Left lung (tissue), 10 donors: ENCODE measurements around the gene FOXF2. TPM values are rescaled to one million over a fixed set of nuclear protein-coding genes. Genes with fewer than 3 reads are reported as not detected.

Experiments
- ATAC-seq: fragments of 200-7000 bp; cut with Tn5 transposase; one replicate; pipeline ENCODE4 v1.9.1; 2020; ENCODE audit warnings: moderate library complexity
- DNase-seq, 4 donors: peaks; one replicate each; pipeline ENCODE4 v3.0.0-alpha.2; 2013 to 2020
- H3K27ac ChIP-seq, 2 donors: fragments of 200-600 bp; sonication (generic) in 1 of 2; one replicate each; pipeline versions ENCODE4 v1.5.0 to v1.8.0; 2020 to 2021
- H3K27me3 ChIP-seq, 2 donors: fragments of 200-600 bp; sonication (generic) in 1 of 2; one replicate each; pipeline versions ENCODE4 v1.5.0 to v1.8.0; 2020 to 2021
- H3K36me3 ChIP-seq, 2 donors: fragments of 200-600 bp; sonication (generic) in 1 of 2; one replicate each; pipeline versions ENCODE4 v1.5.0 to v1.8.0; 2020 to 2021
- H3K4me1 ChIP-seq, 2 donors: fragments of 200-600 bp; one replicate each; pipeline ENCODE4 v1.8.0; 2021
- H3K4me3 ChIP-seq, 2 donors: fragments of 200-600 bp; sonication (generic) in 1 of 2; one replicate each; pipeline versions ENCODE4 v1.5.0 to v1.8.0; 2020 to 2021; ENCODE audit warnings: mild to moderate bottlenecking in 1 of 2
- H3K9me3 ChIP-seq, 2 donors: fragments of 200-600 bp; sonication (generic) in 1 of 2; one replicate each; pipeline versions ENCODE4 v1.5.0 to v1.8.0; 2020 to 2021
- CTCF ChIP-seq, 2 donors: fragments of 200-600 bp; sonication (generic) in 1 of 2; IDR thresholded peaks; one replicate each; pipeline versions ENCODE4 v1.5.0 to v1.8.0; 2021; ENCODE audit warnings: antibody characterized with exemption in 2 of 2
- intact Hi-C, 2 donors: fragments of 100-400 bp; cut with DNase I; formaldehyde crosslinking; loops; one replicate each; pipeline versions ENCODE4 v1.11.2 to v1.14.2; 2022
- polyA plus RNA-seq, 6 donors: library from polyadenylated mRNA; unstranded; fragments of 120-200 nt; gene quantifications; one replicate each; pipeline ENCODE4 v1.2.1, GENCODE V29; 2013; ENCODE audit not compliant: insufficient read length in 6 of 6
- total RNA-seq, 2 donors: library from RNA; stranded (reverse); fragmentation: NEBNext Ultra II Directional; extraction: Animal tissue kit (Norgen Biotek cat#: 25700); gene quantifications; one replicate each; pipeline ENCODE4 v1.2.1, GENCODE V29; 2021
- donor health status: DM: no; HTN: yes; CAD: no.
- donor health status: DM: no; HTN: no; CAD: no.

FOXF2 gene
- total and polyA plus RNA-seq, 8 donors, result 12.6 to 69.7 (median 56.3) TPM

- DNase-seq (no peak), ATAC-seq (no peak)
- no peaks in the 10 kb centered on the region for H3K36me3 ChIP-seq
- H3K27ac ChIP-seq, result peak overlapping the region in 1 of 2 donors; percentile 72
- H3K27me3 ChIP-seq, result peaks cover 0 to 26% of the 10 kb centered on the region in 2 donors
- no peak for TF ChIP-seq CTCF (IDR thresholded peaks at IDR 0.05)
- H3K4me1 ChIP-seq, result peaks cover 0 to 2% of the 10 kb centered on the region in 2 donors
- H3K4me3 ChIP-seq, result no peak overlapping the region
- H3K9me3 ChIP-seq, result no peaks in the 10 kb centered on the region
- intact Hi-C loops, result no loop called here
Observed at GRCh38 chr6:1363298-1363697, 26.1 kb upstream of the FOXF2 start.

GRCh38 chr6:1363729-1364572 is 25.4 kb upstream of the FOXF2 start:
- H3K27ac ChIP-seq, result peak overlapping the region; percentile 15 to 72
- H3K4me3 ChIP-seq, result no peak overlapping the region
- ATAC-seq (peak; percentile 61), DNase-seq (peak in 2 of 4 donors; percentile 77 to 85)
- TF ChIP-seq CTCF (IDR thresholded peaks at IDR 0.05), result no peak
- H3K27me3 ChIP-seq, result peaks cover 0 to 26% of the 10 kb centered on the region in 2 donors
- H3K9me3 ChIP-seq, result no peaks in the 10 kb centered on the region
- peaks cover 0 to 2% of the 10 kb centered on the region in 2 donors for H3K4me1 ChIP-seq
- H3K36me3 ChIP-seq, result no peaks in the 10 kb centered on the region
- intact Hi-C loops, result no loop called here

GRCh38 chr6:1364791-1365190 is 24.6 kb upstream of the FOXF2 start:
- TF ChIP-seq CTCF (IDR thresholded peaks at IDR 0.05), result no peak
- H3K4me3 ChIP-seq, result no peak overlapping the region
- peaks cover 0 to 32% of the 10 kb centered on the region in 2 donors for H3K27me3 ChIP-seq
- no peaks in the 10 kb centered on the region for H3K9me3 ChIP-seq
- ATAC-seq, result no peak
- peak overlapping the region; percentile 15 to 72 for H3K27ac ChIP-seq
- H3K4me1 ChIP-seq, result peaks cover 0 to 2% of the 10 kb centered on the region in 2 donors
- no peaks in the 10 kb centered on the region for H3K36me3 ChIP-seq
- DNase-seq, result no peak
- intact Hi-C loops, result no loop called here

DNA sequence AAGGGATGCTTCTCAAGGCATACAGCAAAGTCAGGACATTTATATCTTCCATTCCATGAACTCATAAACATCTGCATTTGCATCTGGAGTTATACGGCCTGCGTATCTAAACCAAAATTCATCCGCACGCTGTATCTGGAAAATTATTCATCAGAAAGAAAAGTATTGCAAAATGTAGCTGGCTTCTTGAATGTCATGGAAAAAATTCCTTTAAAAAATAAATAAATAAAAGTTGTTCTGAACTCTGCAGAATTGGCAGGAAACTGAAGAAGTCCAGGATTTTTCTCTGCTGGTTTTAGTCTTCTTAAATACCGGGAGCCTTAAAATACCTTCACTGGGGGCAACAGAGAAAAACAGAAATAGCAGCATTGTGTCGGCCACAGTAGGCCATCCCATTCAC is 23.7 kb upstream of the FOXF2 start:
- DNase-seq (no peak), ATAC-seq (no peak)
- intact Hi-C loops, result no loop called here
- peak overlapping the region; percentile 14 to 72 for H3K27ac ChIP-seq
- no peaks in the 10 kb centered on the region for H3K9me3 ChIP-seq
- TF ChIP-seq CTCF (IDR thresholded peaks at IDR 0.05), result no peak
- no peak overlapping the region for H3K4me3 ChIP-seq
- no peaks in the 10 kb centered on the region for H3K36me3 ChIP-seq
- H3K4me1 ChIP-seq, result peaks cover 0 to 2% of the 10 kb centered on the region in 2 donors
- peaks cover 0 to 40% of the 10 kb centered on the region in 2 donors for H3K27me3 ChIP-seq

- no peak for ATAC-seq
- H3K4me1 ChIP-seq, result peaks cover 0 to 2% of the 10 kb centered on the region in 2 donors
- intact Hi-C loops, result no loop called here
Observed at GRCh38 chr6:1367771-1368170, 21.6 kb upstream of the FOXF2 start.

More at GRCh38 chr6:1367771-1368170, 21.6 kb upstream of the FOXF2 start:
- peaks cover 0 to 5% of the 10 kb centered on the region in 2 donors for H3K9me3 ChIP-seq
- no peak overlapping the region for H3K27ac ChIP-seq
- TF ChIP-seq CTCF (IDR thresholded peaks at IDR 0.05), result no peak
- H3K36me3 ChIP-seq, result no peaks in the 10 kb centered on the region
- no peak for DNase-seq
- no peak overlapping the region for H3K4me3 ChIP-seq
- H3K27me3 ChIP-seq, result peaks cover 0 to 57% of the 10 kb centered on the region in 2 donors
